Measurements from ENCODE around the gene SYTL2. TPM values are rescaled to one million over a fixed set of nuclear protein-coding genes. Genes with fewer than 3 reads are reported as not detected.
"Not testable (repeated sequence)": the region's sequence is repeated elsewhere in the genome, so short reads cannot be mapped to it uniquely, and the experiment has no call there.

SYTL2 gene
- total RNA-seq, 3 donors from 2014 or later (not counting 1 experiment from before 2014, with no cell fraction given): 116 to 237 (median 143) TPM

DNA sequence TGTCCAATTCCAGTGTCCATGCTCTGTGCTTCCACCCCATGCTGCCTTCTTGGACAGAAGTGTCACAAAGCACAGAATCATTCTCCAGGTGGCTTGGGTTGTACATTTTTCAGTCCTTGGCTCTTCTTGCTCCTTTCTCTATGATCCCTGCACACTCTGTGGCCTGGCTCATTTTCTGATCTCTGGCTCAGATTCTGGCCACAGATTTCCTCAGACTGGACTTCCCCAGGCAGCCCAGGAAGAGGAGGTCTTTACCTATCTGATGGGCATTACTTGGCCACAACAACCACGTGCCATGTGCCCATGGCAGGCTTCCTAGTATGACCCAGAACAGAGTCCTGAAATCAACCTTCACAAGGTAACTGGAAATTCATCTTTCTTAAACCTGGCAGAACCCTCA lies 27.2 kb downstream of the SYTL2 start:
- Mint-ChIP-seq H3K27ac (peak overlapping the region; percentile 69 to 82), H3K36me3 (peaks cover 9% of the 10 kb centered on the region), H3K27me3 (ENCODE audit: low read depth in 2 of 2) (no peaks in the 10 kb centered on the region), H3K9me3 (peaks cover 0 to 6% of the 10 kb centered on the region in 2 donors), H3K4me1 (peaks cover 78 to 82% of the 10 kb centered on the region in 2 donors), H3K4me3 (peak overlapping the region; percentile 32)
- peaks cover 28% of the 10 kb centered on the region for H3K4me1 ChIP-seq (ENCODE audit: control insufficient read depth, insufficient read depth, low read length)
- intact Hi-C loops (cut with micrococcal nuclease): no loop called here
- no peak overlapping the region for H3K4me3 ChIP-seq (ENCODE audit: low read length)
- WGBS (ENCODE audit: insufficient coverage): 37% methylated on average over 1 of the region's 1 CpG
- TF ChIP-seq, protein P1, sequence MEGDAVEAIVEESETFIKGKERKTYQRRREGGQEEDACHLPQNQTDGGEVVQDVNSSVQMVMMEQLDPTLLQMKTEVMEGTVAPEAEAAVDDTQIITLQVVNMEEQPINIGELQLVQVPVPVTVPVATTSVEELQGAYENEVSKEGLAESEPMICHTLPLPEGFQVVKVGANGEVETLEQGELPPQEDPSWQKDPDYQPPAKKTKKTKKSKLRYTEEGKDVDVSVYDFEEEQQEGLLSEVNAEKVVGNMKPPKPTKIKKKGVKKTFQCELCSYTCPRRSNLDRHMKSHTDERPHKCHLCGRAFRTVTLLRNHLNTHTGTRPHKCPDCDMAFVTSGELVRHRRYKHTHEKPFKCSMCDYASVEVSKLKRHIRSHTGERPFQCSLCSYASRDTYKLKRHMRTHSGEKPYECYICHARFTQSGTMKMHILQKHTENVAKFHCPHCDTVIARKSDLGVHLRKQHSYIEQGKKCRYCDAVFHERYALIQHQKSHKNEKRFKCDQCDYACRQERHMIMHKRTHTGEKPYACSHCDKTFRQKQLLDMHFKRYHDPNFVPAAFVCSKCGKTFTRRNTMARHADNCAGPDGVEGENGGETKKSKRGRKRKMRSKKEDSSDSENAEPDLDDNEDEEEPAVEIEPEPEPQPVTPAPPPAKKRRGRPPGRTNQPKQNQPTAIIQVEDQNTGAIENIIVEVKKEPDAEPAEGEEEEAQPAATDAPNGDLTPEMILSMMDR (IDR thresholded peaks at IDR 0.05): no peak
- DNase-seq (no peak), ATAC-seq (peak in 1 of 3 donors; percentile 41)
- H3K36me3 ChIP-seq (ENCODE audit: control insufficient read depth, insufficient read depth, low read length): no peaks in the 10 kb centered on the region
- H3K27me3 ChIP-seq (ENCODE audit: control insufficient read depth, insufficient read depth, low read length): no peaks in the 10 kb centered on the region
- no peaks in the 10 kb centered on the region for H3K9me3 ChIP-seq (ENCODE audit: control insufficient read depth, insufficient read depth, low read length)
- H3K27ac ChIP-seq (ENCODE audit: low read length): no peak overlapping the region

DNA sequence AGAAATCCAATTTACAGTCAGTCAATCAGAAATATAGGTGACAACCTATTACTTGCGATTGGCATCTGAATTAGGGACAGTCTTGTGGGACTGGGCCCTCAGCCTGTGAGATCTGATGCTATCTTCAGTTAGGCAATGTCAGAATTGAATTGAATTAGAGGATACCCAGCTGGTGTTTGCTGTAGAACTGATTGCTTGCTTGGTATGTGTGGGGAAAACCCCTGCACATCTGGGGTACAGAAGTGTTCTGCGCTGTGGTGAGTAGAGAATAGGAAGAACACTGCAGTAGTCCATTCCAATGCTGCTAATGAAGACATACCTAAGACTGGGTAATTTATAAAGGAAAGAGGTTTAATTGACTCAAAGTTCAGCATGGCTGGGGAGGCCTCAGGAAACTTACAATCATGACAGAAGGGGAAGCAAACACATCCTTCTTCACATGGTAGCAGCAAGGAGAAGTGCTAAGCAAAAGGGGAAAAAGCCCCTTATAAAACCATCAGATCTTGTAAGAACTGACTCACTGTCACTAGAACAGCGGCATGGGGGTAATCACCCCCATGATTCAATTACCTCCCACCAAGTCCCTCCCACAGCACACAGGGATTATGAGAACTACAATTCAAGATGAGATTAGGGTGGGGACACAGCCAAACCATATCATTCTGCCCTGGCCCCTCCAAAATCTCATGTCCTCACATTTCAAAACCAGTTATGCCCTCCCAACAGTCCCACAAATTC lies 30.0 kb downstream of the SYTL2 start:
- 74% methylated on average over 3 of the region's 3 CpGs for WGBS (ENCODE audit: insufficient coverage)
- Histone ChIP-seq H3K4me1 (ENCODE audit: control insufficient read depth, insufficient read depth, low read length) (peaks cover 28% of the 10 kb centered on the region), H3K27ac (ENCODE audit: low read length) (peak overlapping the region; percentile 10)
- Mint-ChIP-seq H3K4me3 (peak overlapping the region; percentile 14), H3K27ac (peak overlapping the region; percentile 73 to 82), H3K4me1 (peaks cover 75 to 76% of the 10 kb centered on the region in 2 donors)
- peak in 1 of 2 donors; percentile 47 for DNase-seq
- H3K9me3 ChIP-seq (ENCODE audit: control insufficient read depth, insufficient read depth, low read length); H3K4me3 ChIP-seq (ENCODE audit: low read length); H3K27me3 Mint-ChIP-seq (ENCODE audit: low read depth in 2 of 2); H3K36me3 ChIP-seq (ENCODE audit: control insufficient read depth, insufficient read depth, low read length); H3K27me3 ChIP-seq (ENCODE audit: control insufficient read depth, insufficient read depth, low read length); H3K36me3 Mint-ChIP-seq; H3K9me3 Mint-ChIP-seq: not testable (repeated sequence)
- intact Hi-C loops (cut with micrococcal nuclease): loop anchor here (2.0 kb wide), 1 partner anchor 28 kb away; no protein-coding TSS in a partner anchor
- peak; percentile 71 to 82 (median 71) for ATAC-seq

DNA sequence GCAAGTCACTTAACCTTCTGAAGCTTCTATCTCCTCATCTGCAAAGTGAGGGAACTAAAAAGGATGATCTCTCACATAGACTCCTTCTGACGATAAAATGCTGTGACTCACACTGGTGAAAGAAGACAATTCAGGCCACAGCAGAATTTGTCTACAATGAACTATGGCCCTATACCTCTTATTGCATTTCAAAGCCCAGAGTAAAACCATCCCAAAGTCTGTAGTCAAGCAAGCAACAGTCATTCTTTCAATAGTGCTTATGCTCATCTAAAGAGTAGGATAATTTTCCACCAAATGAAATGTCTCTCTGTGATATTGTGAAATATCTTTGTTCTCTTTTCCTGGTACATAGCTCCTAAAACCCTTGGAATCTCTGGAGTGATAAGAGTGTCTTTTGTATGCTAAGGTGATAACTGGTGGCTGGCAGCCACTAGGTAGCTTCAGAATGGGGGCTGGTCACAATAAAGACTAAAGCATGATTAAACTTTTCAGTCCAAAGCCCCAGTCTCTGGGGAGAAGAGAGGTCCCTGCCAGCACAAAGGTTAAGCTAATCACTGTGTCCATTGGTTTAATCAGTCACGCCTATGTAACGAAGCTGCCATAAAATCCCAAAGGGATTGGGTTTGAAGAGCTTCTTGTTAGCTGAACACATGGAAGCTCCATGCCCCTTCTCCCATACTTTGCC lies 30.8 kb downstream of the SYTL2 start:
- H3K4me3 Mint-ChIP-seq: no peak overlapping the region
- H3K27ac Mint-ChIP-seq: peak overlapping the region; percentile 73 to 82
- ATAC-seq: peak in 1 of 3 donors; percentile 24

DNA sequence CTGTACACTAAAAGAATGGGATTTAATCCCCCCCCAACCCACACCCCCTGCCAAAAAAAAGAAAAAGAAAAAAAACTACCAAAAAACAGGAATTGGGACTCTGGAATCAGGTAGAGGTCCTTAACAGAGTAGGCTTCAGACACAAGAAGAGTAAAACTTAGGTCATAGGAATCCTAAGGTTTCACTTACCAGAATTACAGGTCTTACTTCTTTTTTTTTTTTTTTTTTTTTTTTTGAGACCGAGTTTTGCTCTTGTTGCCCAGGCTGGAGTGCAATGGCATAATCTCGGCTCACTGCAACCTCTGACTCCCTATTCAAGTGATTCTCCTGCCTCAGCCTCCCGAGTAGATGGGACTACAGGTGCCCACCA lies 33.4 kb downstream of the SYTL2 start:
- H3K4me3 ChIP-seq (ENCODE audit: low read length); intact Hi-C loops (cut with micrococcal nuclease): not testable (repeated sequence)

More for the DNA sequence above, 30.8 kb downstream of the SYTL2 start:
- H3K9me3 ChIP-seq (ENCODE audit: control insufficient read depth, insufficient read depth, low read length): no peaks in the 10 kb centered on the region
- no peak for DNase-seq
- TF ChIP-seq, protein P1 (IDR thresholded peaks at IDR 0.05): no peak
- H3K27ac ChIP-seq (ENCODE audit: low read length): no peak overlapping the region
- Mint-ChIP-seq H3K36me3 (peaks cover 9% of the 10 kb centered on the region), H3K9me3 (peaks cover 0 to 6% of the 10 kb centered on the region in 2 donors), H3K27me3 (ENCODE audit: low read depth in 2 of 2) (no peaks in the 10 kb centered on the region), H3K4me1 (peaks cover 79 to 80% of the 10 kb centered on the region in 2 donors)
- WGBS (ENCODE audit: insufficient coverage): 89% methylated on average over 3 of the region's 3 CpGs
- H3K27me3 ChIP-seq (ENCODE audit: control insufficient read depth, insufficient read depth, low read length): no peaks in the 10 kb centered on the region
- no peak overlapping the region for H3K4me3 ChIP-seq (ENCODE audit: low read length)
- intact Hi-C loops (cut with micrococcal nuclease): loop anchor here (2.0 kb wide), 1 partner anchor 27 kb away; no protein-coding TSS in a partner anchor
- H3K36me3 ChIP-seq (ENCODE audit: control insufficient read depth, insufficient read depth, low read length): no peaks in the 10 kb centered on the region
- H3K4me1 ChIP-seq (ENCODE audit: control insufficient read depth, insufficient read depth, low read length): peaks cover 26% of the 10 kb centered on the region

More for the DNA sequence above, 33.4 kb downstream of the SYTL2 start:
- not testable (repeated sequence) for DNase-seq; H3K27me3 ChIP-seq (ENCODE audit: control insufficient read depth, insufficient read depth, low read length); ATAC-seq; H3K36me3 ChIP-seq (ENCODE audit: control insufficient read depth, insufficient read depth, low read length); H3K27ac ChIP-seq (ENCODE audit: low read length); H3K4me3 Mint-ChIP-seq; H3K27me3 Mint-ChIP-seq (ENCODE audit: low read depth in 2 of 2); H3K9me3 ChIP-seq (ENCODE audit: control insufficient read depth, insufficient read depth, low read length); H3K9me3 Mint-ChIP-seq; H3K36me3 Mint-ChIP-seq
- H3K4me1 ChIP-seq (ENCODE audit: control insufficient read depth, insufficient read depth, low read length): peaks cover 22% of the 10 kb centered on the region
- peak overlapping the region; percentile 12 to 80 for H3K27ac Mint-ChIP-seq
- peaks cover 78 to 81% of the 10 kb centered on the region in 2 donors for H3K4me1 Mint-ChIP-seq
- 100% methylated on average over 1 of the region's 3 CpGs for WGBS (ENCODE audit: insufficient coverage)
